CD8-positive, alpha-beta memory T cell (primary cell): ENCODE measurements around the gene DMGDH. TPM values are rescaled to one million over a fixed set of nuclear protein-coding genes. Genes with fewer than 3 reads are reported as not detected.

Experiments used
- CTCF ChIA-PET: fragments of 350-600 bp; sonication (Branson Sonifier 250); formaldehyde crosslinking; loops from one replicate; lab custom pipeline; 2021; ENCODE audit warnings: antibody characterized with exemption; lab: Charles Lee
- POLR2A ChIA-PET: fragments of 350-600 bp; sonication (Branson Sonifier 250); formaldehyde crosslinking; loops from one replicate; lab custom pipeline; 2021; ENCODE audit warnings: antibody characterized with exemption; lab: Charles Lee
- DNase-seq, 5 donors: peaks; one replicate each; pipeline versions ENCODE4 v3.0.0 to v3.0.0-alpha.2; 2020 to 2022; ENCODE audit warnings: mixed read lengths in 1 of 5
- H3K27ac ChIP-seq: one replicate; pipeline ENCODE4 v1.7.0; 2013; ENCODE audit warnings: low read depth, mild to moderate bottlenecking, low read length, moderate library complexity
- H3K27me3 ChIP-seq: 2 replicates; pipeline ENCODE4 v1.7.0; 2013; ENCODE audit warnings: low read length, mild to moderate bottlenecking; ENCODE audit not compliant: insufficient read depth, poor library complexity, severe bottlenecking
- H3K36me3 ChIP-seq: 2 replicates; pipeline ENCODE4 v1.7.0; 2013; ENCODE audit warnings: mild to moderate bottlenecking, low read length, moderate library complexity; ENCODE audit not compliant: insufficient read depth
- H3K4me1 ChIP-seq: 2 replicates; pipeline ENCODE4 v1.7.0; 2013; ENCODE audit warnings: mild to moderate bottlenecking, low read length, moderate library complexity; ENCODE audit not compliant: insufficient read depth
- H3K4me3 ChIP-seq: 2 replicates; pipeline ENCODE4 v1.7.0; 2013; ENCODE audit warnings: mild to moderate bottlenecking, low read length
- H3K9me3 ChIP-seq: 2 replicates; pipeline ENCODE4 v1.7.0; 2013; ENCODE audit warnings: mild to moderate bottlenecking, low read length
- H3K27ac Mint-ChIP-seq, 8 donors: one replicate each; pipeline ENCODE4 v1.8.0; 2020 to 2021; ENCODE audit warnings: mixed read lengths in 8 of 8, mild to moderate bottlenecking in 6 of 8, inconsistent platforms in 3 of 8, moderate library complexity in 3 of 8
- H3K27me3 Mint-ChIP-seq, 2 donors: one replicate each; pipeline ENCODE4 v1.8.0; 2020 to 2021; ENCODE audit warnings: mixed read lengths in 2 of 2, mild to moderate bottlenecking in 1 of 2, moderate library complexity in 1 of 2
- H3K36me3 Mint-ChIP-seq, 3 donors: one replicate each; pipeline ENCODE4 v1.8.0; 2020 to 2021; ENCODE audit warnings: mixed read lengths in 3 of 3, inconsistent platforms in 1 of 3, mild to moderate bottlenecking in 1 of 3
- H3K4me1 Mint-ChIP-seq, 3 donors: one replicate each; pipeline ENCODE4 v1.8.0; 2020 to 2021; ENCODE audit warnings: mixed read lengths in 3 of 3, inconsistent platforms in 1 of 3, mild to moderate bottlenecking in 1 of 3
- H3K4me3 Mint-ChIP-seq, 7 donors: one replicate each; pipeline ENCODE4 v1.8.0; 2020 to 2021; ENCODE audit warnings: mixed read lengths in 7 of 7, mild to moderate bottlenecking in 6 of 7, moderate library complexity in 4 of 7, inconsistent platforms in 2 of 7
- H3K9me3 Mint-ChIP-seq, 5 donors: one replicate each; pipeline ENCODE4 v1.8.0; 2020 to 2022; ENCODE audit warnings: mixed read lengths in 5 of 5, mild to moderate bottlenecking in 3 of 5, moderate library complexity in 2 of 5, inconsistent platforms in 1 of 5
- polyA plus RNA-seq: library from polyadenylated mRNA; unstranded; fragments of 300-500 nt; fragmentation: Illumina TruSeq; gene quantifications from one replicate; pipeline ENCODE4 v1.2.3, GENCODE V29; 2021
- total RNA-seq, 2 experiments: library from RNA; stranded (reverse); gene quantifications; one replicate each; pipeline ENCODE4 v1.2.3, GENCODE V29; 2021

Gene DMGDH
- total and polyA plus RNA-seq, 3 experiments from 2014 or later, result not detected

DNA sequence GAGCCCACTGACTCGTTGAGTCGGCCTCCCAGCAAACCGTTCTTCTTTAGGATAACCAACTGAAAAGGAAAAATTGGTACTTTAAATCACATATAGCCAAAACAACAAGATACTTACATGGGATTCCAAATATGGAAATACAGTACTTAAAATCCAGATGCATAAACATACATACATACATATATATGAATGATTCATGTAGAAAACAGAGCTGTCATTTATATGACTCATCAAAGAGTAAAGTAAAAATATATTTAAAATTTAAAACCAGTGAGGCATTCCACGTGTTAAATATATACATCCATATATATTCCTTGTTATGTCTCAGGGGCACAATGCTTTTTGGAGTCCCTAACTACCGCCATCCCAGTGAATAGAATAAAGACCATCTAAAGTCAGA, 36.7 kb downstream of the DMGDH start:
- POLR2A ChIA-PET, result no interaction called here
- Mint-ChIP-seq H3K27ac (no peak overlapping the region), H3K36me3 (no peaks in the 10 kb centered on the region), H3K9me3 (no peaks in the 10 kb centered on the region), H3K4me1 (no peaks in the 10 kb centered on the region), H3K4me3 (no peak overlapping the region), H3K27me3 (peaks cover 0 to 10% of the 10 kb centered on the region in 2 donors)
- Histone ChIP-seq H3K4me3 (no peak overlapping the region), H3K9me3 (no peaks in the 10 kb centered on the region), H3K36me3 (no peaks in the 10 kb centered on the region), H3K4me1 (no peaks in the 10 kb centered on the region), H3K27ac (no peak overlapping the region), H3K27me3 (no peaks in the 10 kb centered on the region)
- no peak for DNase-seq
- CTCF ChIA-PET, result interaction anchor here (1.3 to 1.5 kb wide), 2 partner anchors 8 to 12 kb away, joined by 3 to 4 read pairs; no protein-coding TSS in a partner anchor

- peaks cover 0 to 12% of the 10 kb centered on the region in 2 donors for H3K27me3 Mint-ChIP-seq
- H3K27ac Mint-ChIP-seq, result no peak overlapping the region
- Histone ChIP-seq H3K4me3 (no peak overlapping the region), H3K4me1 (no peaks in the 10 kb centered on the region), H3K36me3 (no peaks in the 10 kb centered on the region), H3K27me3 (no peaks in the 10 kb centered on the region), H3K27ac (no peak overlapping the region), H3K9me3 (no peaks in the 10 kb centered on the region)
- no peak for DNase-seq
- ChIA-PET POLR2A (no interaction called here), CTCF (interaction anchor here (1.3 kb wide), 1 partner anchor 11 kb away, joined by 3 read pairs; no protein-coding TSS in a partner anchor)
- H3K4me3 Mint-ChIP-seq, result no peak overlapping the region
- no peaks in the 10 kb centered on the region for H3K4me1 Mint-ChIP-seq
- H3K36me3 Mint-ChIP-seq, result no peaks in the 10 kb centered on the region
- H3K9me3 Mint-ChIP-seq, result no peaks in the 10 kb centered on the region
Measured at GRCh38 chr5:79032031-79032695, 37.3 kb downstream of the DMGDH start.

DNA sequence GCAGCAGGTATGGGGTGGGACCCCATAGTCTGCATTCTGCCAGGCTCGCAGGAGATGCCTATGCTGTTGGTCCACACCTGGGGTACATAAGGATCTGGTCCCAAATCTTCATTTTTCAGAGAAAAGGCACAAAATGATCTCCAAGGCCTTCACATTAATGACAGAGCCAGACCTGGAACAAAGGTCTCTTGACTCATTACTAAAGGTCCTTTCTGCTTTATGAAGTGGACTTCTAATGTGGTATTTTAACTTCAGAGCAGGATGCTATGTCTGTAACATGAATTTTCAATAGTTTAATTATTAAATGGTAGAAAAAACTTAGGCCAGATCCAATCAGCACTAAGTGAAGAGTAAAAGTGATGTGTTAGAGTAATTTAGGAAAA, 38.0 kb downstream of the DMGDH start:
- Mint-ChIP-seq H3K27ac (no peak overlapping the region), H3K4me1 (no peaks in the 10 kb centered on the region), H3K27me3 (peaks cover 0 to 14% of the 10 kb centered on the region in 2 donors), H3K4me3 (no peak overlapping the region), H3K9me3 (no peaks in the 10 kb centered on the region), H3K36me3 (no peaks in the 10 kb centered on the region)
- H3K9me3 ChIP-seq, result no peaks in the 10 kb centered on the region
- H3K27ac ChIP-seq, result no peak overlapping the region
- H3K36me3 ChIP-seq, result no peaks in the 10 kb centered on the region
- CTCF ChIA-PET, result no interaction called here
- POLR2A ChIA-PET, result no interaction called here
- no peak for DNase-seq
- no peaks in the 10 kb centered on the region for H3K4me1 ChIP-seq
- no peak overlapping the region for H3K4me3 ChIP-seq
- H3K27me3 ChIP-seq, result no peaks in the 10 kb centered on the region

- no peaks in the 10 kb centered on the region for H3K9me3 Mint-ChIP-seq
Measured at GRCh38 chr5:79030663-79031484, 38.6 kb downstream of the DMGDH start.

GRCh38 chr5:79025054-79025472, 44.4 kb downstream of the DMGDH start:
- Histone ChIP-seq H3K9me3 (no peaks in the 10 kb centered on the region), H3K36me3 (no peaks in the 10 kb centered on the region), H3K4me3 (no peak overlapping the region), H3K27me3 (peaks cover 13% of the 10 kb centered on the region), H3K27ac (no peak overlapping the region), H3K4me1 (no peaks in the 10 kb centered on the region)
- POLR2A ChIA-PET, result no interaction called here
- Mint-ChIP-seq H3K4me3 (peak overlapping the region in 5 of 7 donors; percentile 47 to 83 (median 65)), H3K4me1 (peaks cover 12 to 13% (median 12%) of the 10 kb centered on the region in 3 donors), H3K9me3 (no peaks in the 10 kb centered on the region), H3K27me3 (peaks cover 12 to 70% of the 10 kb centered on the region in 2 donors), H3K27ac (no peak overlapping the region), H3K36me3 (no peaks in the 10 kb centered on the region)
- CTCF ChIA-PET, result interaction anchor here (0.7 to 2.8 kb wide), 22 partner anchors 9 to 444 kb away, joined by 3 to 20 read pairs (median 4); partner anchors contain the start of gene ARSB
- peak; percentile 16 to 53 (median 30) for DNase-seq

More at GRCh38 chr5:79030663-79031484, 38.6 kb downstream of the DMGDH start:
- H3K4me3 ChIP-seq, result no peak overlapping the region
- no peak overlapping the region for H3K27ac Mint-ChIP-seq
- H3K4me1 Mint-ChIP-seq, result no peaks in the 10 kb centered on the region
- H3K4me3 Mint-ChIP-seq, result no peak overlapping the region
- no peaks in the 10 kb centered on the region for H3K4me1 ChIP-seq
- H3K36me3 ChIP-seq, result no peaks in the 10 kb centered on the region
- H3K36me3 Mint-ChIP-seq, result no peaks in the 10 kb centered on the region
- DNase-seq, result no peak
- no peaks in the 10 kb centered on the region for H3K9me3 ChIP-seq
- ChIA-PET CTCF (interaction anchor here (0.7 kb wide), 1 partner anchor 10 kb away, joined by 4 read pairs; no protein-coding TSS in a partner anchor), POLR2A (interaction anchor here (0.6 kb wide), 1 partner anchor 45 kb away, joined by 3 read pairs; no protein-coding TSS in a partner anchor)
- H3K27me3 ChIP-seq, result no peaks in the 10 kb centered on the region
- no peak overlapping the region for H3K27ac ChIP-seq
- H3K27me3 Mint-ChIP-seq, result peaks cover 0 to 19% of the 10 kb centered on the region in 2 donors

- Mint-ChIP-seq H3K36me3 (no peaks in the 10 kb centered on the region), H3K9me3 (no peaks in the 10 kb centered on the region), H3K27ac (no peak overlapping the region), H3K27me3 (peaks cover 17 to 80% of the 10 kb centered on the region in 2 donors), H3K4me1 (peaks cover 12 to 13% (median 12%) of the 10 kb centered on the region in 3 donors), H3K4me3 (no peak overlapping the region)
- peaks cover 13% of the 10 kb centered on the region for H3K27me3 ChIP-seq
- H3K36me3 ChIP-seq, result no peaks in the 10 kb centered on the region
- no peak for DNase-seq
- H3K9me3 ChIP-seq, result no peaks in the 10 kb centered on the region
- no peaks in the 10 kb centered on the region for H3K4me1 ChIP-seq
- ChIA-PET CTCF (interaction anchor here (0.9 to 2.8 kb wide), 5 partner anchors 14 to 445 kb away, joined by 3 to 20 read pairs (median 4); no protein-coding TSS in a partner anchor), POLR2A (no interaction called here)
- H3K4me3 ChIP-seq, result no peak overlapping the region
- H3K27ac ChIP-seq, result no peak overlapping the region
Measured at GRCh38 chr5:79023947-79024346, 45.5 kb downstream of the DMGDH start.

GRCh38 chr5:79023348-79023747, 46.1 kb downstream of the DMGDH start:
- H3K27ac ChIP-seq, result no peak overlapping the region
- no peaks in the 10 kb centered on the region for H3K9me3 ChIP-seq
- ChIA-PET POLR2A (no interaction called here), CTCF (no interaction called here)
- Mint-ChIP-seq H3K4me1 (peaks cover 12 to 13% (median 12%) of the 10 kb centered on the region in 3 donors), H3K36me3 (no peaks in the 10 kb centered on the region), H3K9me3 (no peaks in the 10 kb centered on the region), H3K4me3 (no peak overlapping the region), H3K27ac (no peak overlapping the region), H3K27me3 (peaks cover 19 to 82% of the 10 kb centered on the region in 2 donors)
- H3K36me3 ChIP-seq, result no peaks in the 10 kb centered on the region
- H3K4me3 ChIP-seq, result no peak overlapping the region
- no peak for DNase-seq
- H3K27me3 ChIP-seq, result peaks cover 13% of the 10 kb centered on the region
- no peaks in the 10 kb centered on the region for H3K4me1 ChIP-seq
